Trophoblast cell (in vitro differentiated cells and primary cell): ENCODE data around the gene JAM3.

Experiments
- DNase-seq, 2 donors: peaks; one replicate each; pipeline ENCODE4 v3.0.0-alpha.2; 2016
- H2AFZ ChIP-seq: 2 replicates; pipeline ENCODE4 v1.6.1; 2013; ENCODE audit warnings: low read length, moderate library complexity, mild to moderate bottlenecking; ENCODE audit not compliant: insufficient read depth, poor library complexity
- H2AK5ac ChIP-seq: 2 replicates; pipeline ENCODE4 v1.6.1; 2013; ENCODE audit warnings: mild to moderate bottlenecking, low read length
- H2BK120ac ChIP-seq: 2 replicates; pipeline ENCODE4 v1.6.1; 2013; ENCODE audit warnings: low read length, mild to moderate bottlenecking, moderate library complexity; ENCODE audit not compliant: insufficient read depth, poor library complexity
- H2BK12ac ChIP-seq: 2 replicates; pipeline ENCODE4 v1.6.1; 2013; ENCODE audit warnings: mild to moderate bottlenecking, low read length, moderate library complexity
- H2BK5ac ChIP-seq: 2 replicates; pipeline ENCODE4 v1.6.1; 2013; ENCODE audit warnings: low read length, low read depth, moderate library complexity, mild to moderate bottlenecking; ENCODE audit not compliant: poor library complexity
- H3K14ac ChIP-seq: 2 replicates; pipeline ENCODE4 v1.6.1; 2013; ENCODE audit warnings: mild to moderate bottlenecking, low read length
- H3K18ac ChIP-seq: 2 replicates; pipeline ENCODE4 v1.6.1; 2013; ENCODE audit warnings: mild to moderate bottlenecking, low read length
- H3K23ac ChIP-seq: 2 replicates; pipeline ENCODE4 v1.6.1; 2013; ENCODE audit warnings: low read length
- H3K27ac ChIP-seq: 2 replicates; pipeline ENCODE4 v1.5.1; 2013; ENCODE audit warnings: low read depth, mild to moderate bottlenecking, inconsistent platforms, low read length, moderate library complexity
- H3K27me3 ChIP-seq: 2 replicates; pipeline ENCODE4 v1.6.1; 2013; ENCODE audit warnings: inconsistent platforms, mild to moderate bottlenecking, low read length, moderate library complexity; ENCODE audit not compliant: insufficient read depth
- H3K36me3 ChIP-seq, 2 experiments: 1 replicate in 1 of 2; 2 replicates in 1 of 2; pipeline ENCODE4 v1.6.1; 2013; ENCODE audit warnings: low read length in 2 of 2, mild to moderate bottlenecking in 2 of 2, moderate library complexity in 1 of 2; ENCODE audit not compliant: insufficient read depth in 2 of 2, control insufficient read depth in 1 of 2
- H3K4ac ChIP-seq: 2 replicates; pipeline ENCODE4 v1.6.1; 2013; ENCODE audit warnings: low read depth, mild to moderate bottlenecking, low read length, moderate library complexity
- H3K4me1 ChIP-seq, 2 experiments: 1 replicate in 1 of 2; 2 replicates in 1 of 2; pipeline ENCODE4 v1.6.1; 2013; ENCODE audit warnings: low read length in 2 of 2, mild to moderate bottlenecking in 2 of 2, moderate library complexity in 1 of 2; ENCODE audit not compliant: insufficient read depth in 2 of 2, control insufficient read depth in 1 of 2
- H3K4me2 ChIP-seq: 2 replicates; pipeline ENCODE4 v1.6.1; 2013; ENCODE audit warnings: inconsistent platforms, mild to moderate bottlenecking, low read length, moderate library complexity
- H3K4me3 ChIP-seq: 2 replicates; pipeline ENCODE4 v1.5.1; 2013; ENCODE audit warnings: mild to moderate bottlenecking, low read depth, low read length, inconsistent platforms
- H3K79me1 ChIP-seq: one replicate; pipeline ENCODE4 v1.6.1; 2013; ENCODE audit warnings: low read length
- H3K79me2 ChIP-seq: 2 replicates; pipeline ENCODE4 v1.6.1; 2013; ENCODE audit warnings: low read length, mild to moderate bottlenecking; ENCODE audit not compliant: control insufficient read depth, insufficient read depth, poor library complexity
- H3K9ac ChIP-seq: 2 replicates; pipeline ENCODE4 v1.6.1; 2013; ENCODE audit warnings: mild to moderate bottlenecking, low read length
- H3K9me3 ChIP-seq: 2 replicates; pipeline ENCODE4 v1.6.1; 2013; ENCODE audit warnings: low read depth, mild to moderate bottlenecking, control low read depth, inconsistent platforms, low read length; ENCODE audit not compliant: insufficient read depth
- H4K12ac ChIP-seq: 2 replicates; pipeline ENCODE4 v1.6.1; 2013; ENCODE audit warnings: low read depth, mild to moderate bottlenecking, low read length, moderate library complexity
- H4K8ac ChIP-seq: 2 replicates; pipeline ENCODE4 v1.6.1; 2013; ENCODE audit warnings: low read depth, mild to moderate bottlenecking, low read length, moderate library complexity
- H4K91ac ChIP-seq: one replicate; pipeline ENCODE4 v1.6.1; 2013; ENCODE audit warnings: low read depth, mild to moderate bottlenecking, low read length, moderate library complexity
- whole genome bisulfite sequencing: extraction: QIAGEN DNeasy Blood & Tissue Kit; methylation state at CpG from one replicate; pipeline ENCODE4 v1.1.7; 2013; ENCODE audit warnings: missing lambda C conversion rate; ENCODE audit not compliant: insufficient read length, insufficient coverage; ENCODE audit errors: extremely low coverage; 5-methylcytosine and 5-hydroxymethylcytosine counted together

Gene JAM3

GRCh38 chr11:134027671-134028070, 41.2 kb upstream of the JAM3 start:
- H4K8ac ChIP-seq: no peak overlapping the region
- H3K9ac ChIP-seq: no peak overlapping the region
- no peaks in the 10 kb centered on the region for H3K79me2 ChIP-seq
- H3K14ac ChIP-seq: no peak overlapping the region
- no peaks in the 10 kb centered on the region for H3K36me3 ChIP-seq
- H4K12ac ChIP-seq: no peak overlapping the region
- no peak overlapping the region for H3K4me2 ChIP-seq
- WGBS: no CpG with 5 or more reads among the region's 4 CpGs
- H3K9me3 ChIP-seq: peaks cover 2% of the 10 kb centered on the region
- no peak overlapping the region for H2AK5ac ChIP-seq
- DNase-seq: no peak
- no peak overlapping the region for H3K23ac ChIP-seq
- no peak overlapping the region for H4K91ac ChIP-seq
- H2BK5ac ChIP-seq: no peak overlapping the region
- H3K27ac ChIP-seq: no peak overlapping the region
- no peak overlapping the region for H2BK12ac ChIP-seq
- H3K79me1 ChIP-seq: no peaks in the 10 kb centered on the region
- no peak overlapping the region for H2AFZ ChIP-seq
- H3K4me1 ChIP-seq: peaks cover 0 to 3% of the 10 kb centered on the region in 2 experiments
- H3K18ac ChIP-seq: no peak overlapping the region
- H3K27me3 ChIP-seq: no peaks in the 10 kb centered on the region
- no peak overlapping the region for H3K4me3 ChIP-seq
- no peak overlapping the region for H3K4ac ChIP-seq
- no peak overlapping the region for H2BK120ac ChIP-seq

DNA sequence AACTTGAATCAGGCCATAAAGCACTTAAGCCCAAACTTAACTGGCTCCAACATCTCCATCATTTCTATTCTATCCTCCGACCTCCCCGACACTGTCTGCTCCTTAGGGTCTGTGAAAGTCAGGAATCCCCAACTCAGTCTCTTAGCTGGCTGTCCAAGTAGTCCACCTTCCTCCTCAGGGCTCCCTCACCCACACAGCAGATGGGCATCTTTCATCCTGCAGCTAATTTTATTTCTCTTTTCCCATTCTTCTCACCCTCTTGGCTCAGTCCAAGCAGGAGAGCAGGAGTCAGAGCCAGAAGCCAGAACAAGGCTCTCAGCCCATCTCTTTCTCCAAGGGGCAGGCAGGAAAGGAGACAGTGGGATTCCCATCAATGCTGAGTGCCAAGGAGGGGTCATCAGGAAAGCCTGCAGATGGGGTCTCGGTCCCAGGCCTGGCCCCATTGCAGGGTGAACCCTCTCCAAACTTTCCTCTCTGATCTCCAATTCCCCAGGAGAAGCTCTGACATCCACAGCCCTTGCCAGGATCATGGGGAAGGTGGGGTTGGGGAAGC, 40.4 kb upstream of the JAM3 start:
- H2BK12ac ChIP-seq: no peak overlapping the region
- no peak overlapping the region for H2AK5ac ChIP-seq
- no peak overlapping the region for H3K27ac ChIP-seq

DNA sequence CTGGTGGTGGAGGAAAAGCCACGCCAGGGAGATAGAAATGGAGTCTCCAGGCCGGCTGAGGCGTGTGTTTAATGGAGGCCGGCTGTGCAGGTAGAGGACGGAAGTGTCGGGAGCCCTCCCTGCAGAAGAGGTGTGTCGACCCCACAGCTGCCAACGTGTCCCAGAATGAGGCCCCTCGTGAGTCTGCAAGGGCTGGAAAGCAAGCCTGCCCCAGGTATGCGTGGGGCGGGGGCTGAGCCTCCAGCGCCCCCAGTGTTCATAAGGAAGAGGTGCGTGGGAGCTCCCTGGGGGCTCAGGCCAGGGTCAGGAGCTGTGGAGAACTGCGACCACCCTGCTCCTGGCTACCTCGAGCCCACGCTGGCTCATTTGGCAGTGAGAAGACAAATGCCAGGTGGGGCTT, 38.0 kb upstream of the JAM3 start:
- no peak overlapping the region for H3K18ac ChIP-seq
- no peaks in the 10 kb centered on the region for H3K36me3 ChIP-seq
- H2BK5ac ChIP-seq: no peak overlapping the region
- peaks cover 8 to 11% of the 10 kb centered on the region in 2 experiments for H3K4me1 ChIP-seq
- H4K8ac ChIP-seq: no peak overlapping the region
- no peak overlapping the region for H2BK120ac ChIP-seq
- H4K12ac ChIP-seq: no peak overlapping the region
- no peak overlapping the region for H3K14ac ChIP-seq
- H3K23ac ChIP-seq: no peak overlapping the region
- H3K4me2 ChIP-seq: no peak overlapping the region
- no peaks in the 10 kb centered on the region for H3K79me2 ChIP-seq
- DNase-seq: no peak
- H3K9ac ChIP-seq: no peak overlapping the region
- no peak overlapping the region for H3K27ac ChIP-seq
- no peaks in the 10 kb centered on the region for H3K79me1 ChIP-seq
- H2AK5ac ChIP-seq: no peak overlapping the region
- H3K4me3 ChIP-seq: no peak overlapping the region
- H2AFZ ChIP-seq: no peak overlapping the region
- H3K4ac ChIP-seq: no peak overlapping the region
- H4K91ac ChIP-seq: no peak overlapping the region
- no CpG with 5 or more reads among the region's 16 CpGs for WGBS
- no peak overlapping the region for H2BK12ac ChIP-seq
- H3K9me3 ChIP-seq: peaks cover 2% of the 10 kb centered on the region
- H3K27me3 ChIP-seq: no peaks in the 10 kb centered on the region

More for the DNA sequence above, 40.4 kb upstream of the JAM3 start:
- Histone ChIP-seq H3K27me3 (no peaks in the 10 kb centered on the region), H3K4me3 (no peak overlapping the region), H2BK5ac (no peak overlapping the region), H3K4me2 (no peak overlapping the region), H3K36me3 (no peaks in the 10 kb centered on the region), H4K8ac (no peak overlapping the region), H3K23ac (no peak overlapping the region), H2BK120ac (no peak overlapping the region), H3K14ac (no peak overlapping the region), H3K4ac (no peak overlapping the region), H3K79me2 (no peaks in the 10 kb centered on the region), H3K4me1 (peaks cover under 1 to 4% of the 10 kb centered on the region in 2 experiments), H2AFZ (no peak overlapping the region), H4K91ac (no peak overlapping the region), H3K79me1 (no peaks in the 10 kb centered on the region), H3K9me3 (peaks cover 2% of the 10 kb centered on the region), H3K18ac (no peak overlapping the region), H3K9ac (no peak overlapping the region), H4K12ac (no peak overlapping the region)
- DNase-seq: no peak
- no CpG with 5 or more reads among the region's 3 CpGs for WGBS

DNA sequence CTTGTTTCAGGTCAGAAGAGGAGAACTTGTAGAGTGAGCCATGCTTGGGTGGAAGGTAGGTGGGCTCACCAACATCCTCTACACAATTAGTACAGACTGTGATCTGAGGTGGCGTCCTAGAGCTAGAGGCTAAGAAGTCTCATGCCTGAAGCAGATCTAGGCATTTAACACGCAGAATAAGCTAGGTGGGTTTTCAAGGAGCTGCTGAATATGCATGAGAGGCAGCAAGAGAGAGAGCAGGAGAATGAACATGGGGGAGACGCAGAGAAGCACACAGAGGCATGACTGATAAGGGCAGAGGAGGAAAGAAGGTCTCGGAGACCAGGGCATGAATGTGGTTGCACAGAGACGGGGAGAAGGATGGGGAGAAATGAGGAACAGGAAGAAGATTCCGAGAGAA, 36.8 kb upstream of the JAM3 start:
- Histone ChIP-seq H3K79me1 (peaks cover under 1% of the 10 kb centered on the region), H3K4ac (no peak overlapping the region), H3K14ac (no peak overlapping the region), H2AK5ac (no peak overlapping the region), H3K4me3 (no peak overlapping the region), H3K23ac (no peak overlapping the region), H4K91ac (no peak overlapping the region), H2BK12ac (no peak overlapping the region), H2BK120ac (no peak overlapping the region), H4K8ac (no peak overlapping the region), H3K9me3 (peaks cover 2% of the 10 kb centered on the region), H3K79me2 (no peaks in the 10 kb centered on the region), H4K12ac (no peak overlapping the region), H3K36me3 (no peaks in the 10 kb centered on the region), H3K9ac (no peak overlapping the region), H3K18ac (no peak overlapping the region), H2AFZ (no peak overlapping the region), H3K27me3 (no peaks in the 10 kb centered on the region), H2BK5ac (no peak overlapping the region), H3K4me1 (peaks cover 8 to 11% of the 10 kb centered on the region in 2 experiments), H3K27ac (no peak overlapping the region), H3K4me2 (no peak overlapping the region)
- no CpG with 5 or more reads among the region's 6 CpGs for WGBS
- DNase-seq: no peak
